ENCODE results near the gene LAMA5.

LAMA5 gene

GRCh38 chr20:62300319-62300718 lies 66.8 kb downstream of the LAMA5 start:
- DNase-seq: no peak

- no peak for DNase-seq
These were observed 67.4 kb downstream of the LAMA5 start for GRCh38 chr20:62299666-62300236.

GRCh38 chr20:62298577-62299249 lies 68.4 kb downstream of the LAMA5 start:
- DNase-seq: no peak

- DNase-seq: no peak
These were observed 69.5 kb downstream of the LAMA5 start for GRCh38 chr20:62297449-62298227.

- DNase-seq: no peak
These were observed 70.2 kb downstream of the LAMA5 start for GRCh38 chr20:62296724-62297448.

- no peak for DNase-seq
These were observed 72.6 kb downstream of the LAMA5 start for GRCh38 chr20:62294516-62294915.

- DNase-seq: no peak
These were observed 73.2 kb downstream of the LAMA5 start for GRCh38 chr20:62293946-62294345.

GRCh38 chr20:62293111-62293784 lies 73.9 kb downstream of the LAMA5 start:
- DNase-seq: no peak

GRCh38 chr20:62292108-62292507 lies 75.0 kb downstream of the LAMA5 start:
- no peak for DNase-seq

- no peak for DNase-seq
These were observed 75.7 kb downstream of the LAMA5 start for GRCh38 chr20:62291251-62292066.

- no peak for DNase-seq
These were observed 77.2 kb downstream of the LAMA5 start for GRCh38 chr20:62289898-62290297.

GRCh38 chr20:62289131-62289530 lies 78.0 kb downstream of the LAMA5 start:
- DNase-seq: no peak

- no peak for DNase-seq
These were observed 78.5 kb downstream of the LAMA5 start for GRCh38 chr20:62288535-62289105.

GRCh38 chr20:62287759-62288534 lies 79.2 kb downstream of the LAMA5 start:
- no peak for DNase-seq

- DNase-seq: no peak
These were observed 80.0 kb downstream of the LAMA5 start for GRCh38 chr20:62287129-62287528.

GRCh38 chr20:62286493-62287064 lies 80.5 kb downstream of the LAMA5 start:
- no peak for DNase-seq

GRCh38 chr20:62285722-62286121 lies 81.4 kb downstream of the LAMA5 start:
- DNase-seq: no peak

- DNase-seq: no peak
These were observed 82.0 kb downstream of the LAMA5 start for GRCh38 chr20:62285151-62285550.

GRCh38 chr20:62284448-62284847 lies 82.7 kb downstream of the LAMA5 start:
- DNase-seq: no peak

- DNase-seq: no peak
These were observed 84.1 kb downstream of the LAMA5 start for GRCh38 chr20:62282877-62283503.

Measured in SIG-M5 (cell line).